Breast epithelium (tissue), 3 donors: ENCODE results near the gene XCR1.

Source experiments
- CTCF ChIP-seq, 3 donors: fragments of 450-650 bp; IDR thresholded peaks; one replicate each; pipeline ENCODE4 v1.5.1; 2016 to 2017; ENCODE audit warnings: antibody characterized with exemption in 3 of 3, mild to moderate bottlenecking in 3 of 3, moderate library complexity in 3 of 3
- POLR2A ChIP-seq: fragments of 450-650 bp; IDR thresholded peaks from one replicate; pipeline ENCODE4 v1.6.1; 2016; ENCODE audit warnings: antibody characterized with exemption, mild to moderate bottlenecking, moderate library complexity

GRCh38 chr3:46068501-46068900 is 41.2 kb upstream of the XCR1 start:
- TF ChIP-seq CTCF (IDR thresholded peaks at IDR 0.05): no peak
- TF ChIP-seq POLR2A: no peak
